IMR-90 (cell line): ENCODE data around the gene MRPS9. TPM values are rescaled to one million over a fixed set of nuclear protein-coding genes. Genes with fewer than 3 reads are reported as not detected.
A peak's percentile ranks its signal among the peaks of the same experiment; 100 is the strongest.

ENCODE experiments used
- ATAC-seq: fragments of 200-7000 bp; cut with Tn5 transposase; 2 replicates; pipeline ENCODE4 v1.9.1; 2020; ENCODE audit warnings: low read depth, mild to moderate bottlenecking, moderate library complexity
- BruUV-seq: library from RNA; stranded (reverse); fragments of 400-500 nt; replicated peaks from 2 replicates; lab custom pipeline; 2021; lab: Mats Ljungman, UMichigan
- CTCF ChIA-PET: fragments of 300-600 bp; formaldehyde crosslinking; extraction: SDS; loops from one replicate; lab custom pipeline; 2021; ENCODE audit warnings: antibody characterized with exemption; lab: Yijun Ruan, JAX
- POLR2A ChIA-PET: fragments of 300-600 bp; sonication (Branson Sonifier 250); formaldehyde crosslinking; loops from one replicate; lab custom pipeline; 2022; ENCODE audit warnings: antibody characterized with exemption; ENCODE audit not compliant: unreplicated experiment; lab: Charles Lee
- DNase-seq: peaks from one replicate; pipeline ENCODE4 v3.0.0; 2013
- H2AFZ ChIP-seq: replicated peaks from 2 replicates; pipeline ENCODE3; 2013; ENCODE audit warnings: low read length, mild to moderate bottlenecking; ENCODE audit not compliant: poor library complexity
- H2AK5ac ChIP-seq: 2 replicates; pipeline ENCODE4 v1.6.1; 2013; ENCODE audit warnings: low read depth, low read length, inconsistent platforms
- H2AK9ac ChIP-seq: replicated peaks from 2 replicates; pipeline ENCODE3; 2013; ENCODE audit warnings: mild to moderate bottlenecking, low read depth, low read length, moderate library complexity; ENCODE audit not compliant: poor library complexity
- H2BK120ac ChIP-seq: 2 replicates; pipeline ENCODE4 v1.6.1; 2013; ENCODE audit warnings: low read depth, low read length, inconsistent platforms
- H2BK15ac ChIP-seq: 3 replicates; pipeline ENCODE4 v1.6.1; 2013; ENCODE audit warnings: low read depth, low read length, inconsistent platforms
- H2BK20ac ChIP-seq: 2 replicates; pipeline ENCODE4 v1.6.1; 2013; ENCODE audit warnings: low read depth, mild to moderate bottlenecking, inconsistent platforms, low read length, moderate library complexity
- H2BK5ac ChIP-seq: 2 replicates; pipeline ENCODE4 v1.6.1; 2013; ENCODE audit warnings: mild to moderate bottlenecking, low read depth, low read length, inconsistent platforms; ENCODE audit not compliant: poor library complexity, severe bottlenecking
- H3K14ac ChIP-seq: replicated peaks from 2 replicates; pipeline ENCODE4 v1.6.1; 2013; ENCODE audit warnings: low read depth, low read length, inconsistent platforms
- H3K18ac ChIP-seq: 2 replicates; pipeline ENCODE4 v1.6.1; 2013; ENCODE audit warnings: low read depth, low read length, control low read depth
- H3K23ac ChIP-seq: 2 replicates; pipeline ENCODE4 v1.6.1; 2013; ENCODE audit warnings: low read depth, low read length, inconsistent platforms
- H3K27ac ChIP-seq: 2 replicates; pipeline ENCODE4 v1.5.1; 2013; ENCODE audit warnings: mild to moderate bottlenecking, control low read depth, low read length; ENCODE audit not compliant: insufficient read depth
- H3K27me3 ChIP-seq: 2 replicates; pipeline ENCODE4 v1.6.1; 2013; ENCODE audit warnings: low read length; ENCODE audit not compliant: control insufficient read depth, insufficient read depth
- H3K36me3 ChIP-seq: 2 replicates; pipeline ENCODE4 v1.6.1; 2013; ENCODE audit warnings: low read length, mixed read lengths; ENCODE audit not compliant: control insufficient read depth, insufficient read depth
- H3K4ac ChIP-seq: 2 replicates; pipeline ENCODE4 v1.6.1; 2013; ENCODE audit warnings: low read depth, low read length, inconsistent platforms
- H3K4me1 ChIP-seq: 2 replicates; pipeline ENCODE4 v1.6.1; 2013; ENCODE audit warnings: low read length, mixed read lengths; ENCODE audit not compliant: control insufficient read depth, insufficient read depth
- H3K4me2 ChIP-seq: 2 replicates; pipeline ENCODE4 v1.6.1; 2013; ENCODE audit warnings: low read depth, mild to moderate bottlenecking, control low read depth, low read length, moderate library complexity
- H3K4me3 ChIP-seq: 2 replicates; pipeline ENCODE4 v1.5.1; 2013; ENCODE audit warnings: low read depth, mild to moderate bottlenecking, control low read depth, low read length, moderate library complexity; ENCODE audit not compliant: insufficient read depth
- H3K56ac ChIP-seq: 2 replicates; pipeline ENCODE4 v1.6.1; 2013; ENCODE audit warnings: low read length, inconsistent platforms; ENCODE audit not compliant: insufficient read depth; ENCODE audit errors: extremely low read depth
- H3K79me1 ChIP-seq, 2 experiments: 2 replicates each; pipeline ENCODE4 v1.6.1; 2013; ENCODE audit warnings: low read length in 2 of 2, inconsistent platforms in 1 of 2, low read depth in 1 of 2
- H3K9ac ChIP-seq: 2 replicates; pipeline ENCODE4 v1.6.1; 2013; ENCODE audit warnings: low read depth, low read length, control low read depth
- H3K9me1 ChIP-seq: 2 replicates; pipeline ENCODE4 v1.6.1; 2013; ENCODE audit warnings: low read length, inconsistent platforms; ENCODE audit not compliant: insufficient read depth
- H3K9me3 ChIP-seq: 2 replicates; pipeline ENCODE4 v1.6.1; 2013; ENCODE audit warnings: low read length; ENCODE audit not compliant: control insufficient read depth, insufficient read depth
- H4K20me1 ChIP-seq: 2 replicates; pipeline ENCODE4 v1.6.1; 2013; ENCODE audit warnings: low read length, inconsistent platforms; ENCODE audit not compliant: insufficient read depth
- H4K5ac ChIP-seq: 2 replicates; pipeline ENCODE4 v1.6.1; 2013; ENCODE audit warnings: mild to moderate bottlenecking, low read depth, low read length, control low read depth
- H4K8ac ChIP-seq, 2 experiments: 2 replicates each; pipeline ENCODE4 v1.6.1; 2013; ENCODE audit warnings: low read depth in 2 of 2, low read length in 2 of 2, control low read depth in 1 of 2, inconsistent platforms in 1 of 2
- H4K91ac ChIP-seq: 2 replicates; pipeline ENCODE4 v1.6.1; 2013; ENCODE audit warnings: low read depth, low read length, inconsistent platforms; ENCODE audit not compliant: insufficient read depth
- BHLHE40 ChIP-seq: fragments of 150-350 bp; IDR thresholded peaks from 2 replicates; pipeline ENCODE4 v1.6.1; 2016; ENCODE audit warnings: mild to moderate bottlenecking, low read depth, low read length
- CEBPB ChIP-seq: IDR thresholded peaks from 2 replicates; pipeline ENCODE4 v1.6.1; 2012; ENCODE audit warnings: low read depth, low read length, improper control_type of control experiment
- CHD1 ChIP-seq: IDR thresholded peaks from 2 replicates; pipeline ENCODE4 v1.6.1; 2012; ENCODE audit warnings: low read depth, low read length, improper control_type of control experiment
- CTCF ChIP-seq: conservative IDR thresholded peaks from 2 replicates; pipeline ENCODE4 v1.5.1; 2012; ENCODE audit warnings: mild to moderate bottlenecking, low read depth, low read length, improper control_type of control experiment
- MAZ ChIP-seq: IDR thresholded peaks from 2 replicates; pipeline ENCODE4 v1.6.1; 2012; ENCODE audit warnings: low read depth, mild to moderate bottlenecking, low read length, improper control_type of control experiment, moderate library complexity, borderline replicate concordance
- NFE2L2 ChIP-seq: fragments of 150-350 bp; IDR thresholded peaks from 2 replicates; pipeline ENCODE4 v1.6.1; 2016; ENCODE audit warnings: low read depth, mild to moderate bottlenecking, low read length
- RAD21 ChIP-seq: IDR thresholded peaks from 2 replicates; pipeline ENCODE4 v1.6.1; 2012; ENCODE audit warnings: low read length, improper control_type of control experiment
- RCOR1 ChIP-seq: IDR thresholded peaks from 2 replicates; pipeline ENCODE4 v1.6.1; 2012; ENCODE audit warnings: mild to moderate bottlenecking, low read length, improper control_type of control experiment; ENCODE audit not compliant: insufficient replicate concordance
- RFX5 ChIP-seq: IDR thresholded peaks from 2 replicates; pipeline ENCODE4 v1.8.0; 2012; ENCODE audit warnings: low read depth, mild to moderate bottlenecking, low read length, moderate library complexity
- SMC3 ChIP-seq: fragments of 150-350 bp; IDR thresholded peaks from 2 replicates; pipeline ENCODE4 v1.6.1; 2016; ENCODE audit warnings: low read depth, mild to moderate bottlenecking, antibody characterized with exemption, low read length, moderate library complexity
- WGBS, 2 experiments: methylation state at CpG; one replicate each; pipeline versions ENCODE4 v1.1.5 to v1.1.7; 2013; ENCODE audit warnings: missing lambda C conversion rate in 2 of 2; ENCODE audit not compliant: insufficient read length in 1 of 2; ENCODE audit errors: extremely low coverage in 2 of 2; 5-methylcytosine and 5-hydroxymethylcytosine counted together
- dilution Hi-C: fragments of 300-500 bp; cut with HindIII; formaldehyde crosslinking; loops from one replicate; pipeline ENCODE4 v1.14.3; 2018; ENCODE audit warnings: low sequenced_read_pairs; ENCODE audit not compliant: unreplicated experiment
- in situ Hi-C: fragments of 300-500 bp; cut with MboI; formaldehyde crosslinking; loops from 3 replicates; pipeline ENCODE4 v1.14.3; 2019; ENCODE audit warnings: low sequenced_read_pairs, inconsistent platforms, mixed read lengths
- intact Hi-C: fragments of 100-400 bp; cut with micrococcal nuclease; formaldehyde crosslinking; loops from 2 replicates; pipeline ENCODE4 v1.10.0; 2022
- polyA plus RNA-seq, 3 experiments: library from polyadenylated mRNA; depleted of rRNA; stranded (reverse); fragments of >200 nt; gene quantifications; 2 replicates each; pipeline ENCODE4 v1.2.3, GENCODE V29; 2012; ENCODE audit warnings: low replicate concordance in 1 of 3
- total RNA-seq: library from RNA; depleted of rRNA; stranded (reverse); fragments of >200 nt; gene quantifications from 2 replicates; pipeline ENCODE4 v1.2.3, GENCODE V29; 2012

MRPS9 gene
- total and polyA plus RNA-seq, 2 of the 4 experiments (the other 2 are of a cell fraction), result 20.6 to 27.7 TPM

- dilution Hi-C loops, result no loop called here
- H3K9me3 ChIP-seq, result no peaks in the 10 kb centered on the region
- no peaks in the 10 kb centered on the region for H3K36me3 ChIP-seq
- intact Hi-C loops, result no loop called here
- in situ Hi-C loops, result no loop called here
- no peak overlapping the region for H2BK120ac ChIP-seq
- WGBS, 2 experiments, result no CpG with 5 or more reads among the region's 3 CpGs
- ChIA-PET CTCF (no interaction called here), POLR2A (no interaction called here)
- no peak overlapping the region for H2AK5ac ChIP-seq
- no TSS peak for BruUV-seq
- no peaks in the 10 kb centered on the region for H4K20me1 ChIP-seq
- H3K27ac ChIP-seq, result no peak overlapping the region
- no peak overlapping the region for H4K8ac ChIP-seq
- no peak overlapping the region for H2AFZ ChIP-seq
- H2BK20ac ChIP-seq, result no peak overlapping the region
- TF ChIP-seq CEBPB (no peak), CTCF (no peak), RFX5 (no peak), MAZ (no peak), NFE2L2 (no peak), RAD21 (no peak), BHLHE40 (no peak), CHD1 (no peak), SMC3 (no peak), RCOR1 (no peak)
- no peak overlapping the region for H2AK9ac ChIP-seq
- H3K23ac ChIP-seq, result no peak overlapping the region
- H3K4me3 ChIP-seq, result no peak overlapping the region
- ATAC-seq, result no peak
- no peak overlapping the region for H3K9ac ChIP-seq
- no peak overlapping the region for H3K4me2 ChIP-seq
- H4K5ac ChIP-seq, result no peak overlapping the region
- H4K91ac ChIP-seq, result no peak overlapping the region
- no peak overlapping the region for H2BK15ac ChIP-seq
- no peaks in the 10 kb centered on the region for H3K4me1 ChIP-seq
- peak; percentile 4 for DNase-seq
- H3K4ac ChIP-seq, result no peak overlapping the region
- peaks cover 12% of the 10 kb centered on the region for H3K27me3 ChIP-seq
- H3K9me1 ChIP-seq, result no peaks in the 10 kb centered on the region
- no peak overlapping the region for H3K14ac ChIP-seq
- H3K56ac ChIP-seq, result no peak overlapping the region
- no peak overlapping the region for H3K18ac ChIP-seq
- H2BK5ac ChIP-seq, result no peak overlapping the region
- no peaks in the 10 kb centered on the region for H3K79me1 ChIP-seq
These were observed 96.2 kb downstream of the MRPS9 start for GRCh38 chr2:105134081-105134480.
